Stimulated activated CD4-positive, alpha-beta T cell treated with anti-CD3 and anti-CD28 coated beads, Interleukin-4, amount 100 ng/mL, for 24 hours (primary cell): Measurements from ENCODE around the gene PLXNB2.
A peak's percentile ranks its signal among the peaks of the same experiment; 100 is the strongest.

Experiments used
- DNase-seq: peaks from one replicate; pipeline ENCODE4 v3.0.0-alpha.2; 2020

Gene PLXNB2

DNA sequence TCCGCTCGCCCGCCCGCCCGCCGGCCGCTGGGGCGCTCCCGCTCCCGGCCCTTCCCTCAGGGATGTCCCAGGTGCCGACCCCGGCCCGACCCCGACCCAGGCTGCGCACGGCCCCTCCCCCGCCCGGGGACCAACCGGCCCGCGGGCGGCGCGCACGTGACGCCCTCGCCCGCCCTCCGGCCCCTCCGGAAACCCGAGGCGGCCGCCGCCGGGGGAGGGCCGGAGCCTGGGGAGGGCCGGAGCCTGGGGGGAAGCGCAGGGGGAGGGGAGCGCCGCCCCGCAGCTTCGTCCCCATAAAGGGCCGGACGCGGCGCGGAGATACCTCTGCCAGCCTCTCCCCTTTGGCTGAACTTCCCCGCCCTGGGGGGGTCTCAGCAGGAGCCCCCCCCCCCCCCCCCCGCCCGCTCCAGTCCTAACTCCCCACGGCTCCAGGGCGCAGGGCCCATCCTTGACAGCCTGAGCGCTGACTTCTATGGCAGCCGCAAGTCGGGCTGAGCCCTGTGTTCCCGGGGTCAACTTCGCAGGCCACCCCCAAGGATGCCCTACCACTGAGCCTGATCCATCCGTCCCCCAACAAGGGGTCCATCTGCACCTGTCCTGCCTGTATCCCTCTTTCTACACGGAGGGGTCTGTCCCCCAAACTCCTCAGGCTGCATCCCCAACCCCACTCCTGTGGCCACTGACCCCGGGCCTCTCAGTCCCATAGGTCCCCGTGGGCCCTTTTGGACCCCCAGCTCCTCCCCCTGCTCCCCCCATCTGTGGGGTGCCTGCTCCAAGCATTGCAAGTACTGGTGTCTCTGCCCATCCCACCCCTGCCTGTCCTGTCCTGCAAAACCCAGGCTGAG is 45.6 kb downstream of the PLXNB2 start, which contains the start of gene MAPK12:
Gene MAPK12, minus strand, starts transcription at position 69 of the 845 bp plus-strand sequence. CDS start 174 bp downstream, outside the sequence.
- DNase-seq, result no peak

DNA sequence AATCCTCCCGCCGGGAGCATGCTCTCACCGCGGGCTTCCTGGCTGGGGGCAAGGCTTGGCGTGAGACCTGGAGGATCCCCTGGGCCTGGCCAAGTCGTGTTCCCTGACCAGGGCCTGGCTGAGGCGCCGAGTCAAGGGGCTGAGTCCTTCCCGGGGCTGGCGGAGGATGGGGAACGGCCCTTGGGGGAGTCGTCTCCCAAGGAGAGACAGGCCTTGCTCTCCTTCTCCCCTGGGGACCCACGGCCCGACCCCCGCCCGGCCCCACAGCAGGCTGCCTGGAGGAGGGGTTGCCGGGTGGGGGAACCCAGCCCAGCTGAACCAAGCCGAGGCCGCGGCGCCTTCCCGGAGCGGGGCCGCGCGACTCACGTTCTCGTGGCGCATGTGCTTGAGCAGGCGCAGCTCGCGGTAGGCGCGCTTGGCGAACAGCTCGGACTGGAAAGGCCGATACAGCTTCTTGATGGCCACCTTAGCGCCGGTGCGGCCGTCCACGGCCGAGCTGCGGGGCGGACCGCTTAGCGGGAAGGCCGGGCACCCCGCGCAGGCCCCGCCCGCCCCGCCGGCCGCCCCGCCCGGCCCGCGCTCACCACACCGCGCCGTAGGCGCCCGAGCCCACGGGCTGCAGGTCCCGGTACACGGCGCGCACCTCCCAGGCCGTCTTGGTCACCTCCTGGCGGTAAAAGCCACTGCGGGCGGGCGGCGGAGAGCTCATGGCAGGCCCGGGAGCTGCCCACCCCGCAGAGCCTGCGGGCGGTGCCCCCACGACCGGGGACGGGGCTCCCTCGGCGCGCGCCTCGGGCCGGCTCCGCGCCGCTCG is 46.4 kb downstream of the PLXNB2 start:
- no peak for DNase-seq

DNA sequence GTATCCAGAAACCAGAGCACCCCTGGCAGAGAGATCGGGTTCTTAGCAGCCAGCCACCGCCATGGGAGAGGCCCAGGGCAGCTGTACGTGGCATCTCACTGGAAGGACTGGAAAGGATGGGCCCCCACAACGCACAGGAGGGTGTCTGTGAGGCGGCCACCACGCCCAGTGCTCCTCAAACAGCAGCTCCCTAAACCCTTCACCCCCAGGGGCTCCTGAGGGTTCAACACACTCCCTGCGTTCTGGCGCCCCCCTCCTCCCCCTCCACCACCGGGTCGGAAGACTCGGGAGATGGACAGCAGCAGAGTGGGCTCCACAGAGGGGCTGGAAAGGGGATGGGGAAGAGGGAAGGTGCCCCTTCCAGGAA is 47.0 kb downstream of the PLXNB2 start:
- DNase-seq, result no peak

DNA sequence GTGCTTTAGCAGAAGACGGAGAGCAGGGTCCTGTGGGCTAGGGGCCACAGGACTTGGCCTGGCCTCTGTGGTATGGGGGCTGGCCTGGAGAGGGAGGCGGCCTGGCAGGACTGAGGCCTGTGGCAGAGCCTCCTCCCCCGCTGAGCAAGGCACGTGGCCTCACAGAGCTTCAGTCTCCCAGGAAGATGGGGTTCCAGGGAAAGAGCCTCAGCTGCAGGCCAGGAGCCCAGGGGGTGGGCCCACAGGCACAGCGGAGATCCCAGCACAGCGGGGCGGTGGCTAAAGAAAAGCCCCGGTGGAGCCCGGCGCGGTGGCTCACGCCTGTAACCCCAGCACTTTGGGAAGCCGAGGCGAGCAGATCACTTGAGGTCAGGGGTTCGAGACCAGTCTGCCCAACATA is 48.1 kb downstream of the PLXNB2 start:
- no peak for DNase-seq

DNA sequence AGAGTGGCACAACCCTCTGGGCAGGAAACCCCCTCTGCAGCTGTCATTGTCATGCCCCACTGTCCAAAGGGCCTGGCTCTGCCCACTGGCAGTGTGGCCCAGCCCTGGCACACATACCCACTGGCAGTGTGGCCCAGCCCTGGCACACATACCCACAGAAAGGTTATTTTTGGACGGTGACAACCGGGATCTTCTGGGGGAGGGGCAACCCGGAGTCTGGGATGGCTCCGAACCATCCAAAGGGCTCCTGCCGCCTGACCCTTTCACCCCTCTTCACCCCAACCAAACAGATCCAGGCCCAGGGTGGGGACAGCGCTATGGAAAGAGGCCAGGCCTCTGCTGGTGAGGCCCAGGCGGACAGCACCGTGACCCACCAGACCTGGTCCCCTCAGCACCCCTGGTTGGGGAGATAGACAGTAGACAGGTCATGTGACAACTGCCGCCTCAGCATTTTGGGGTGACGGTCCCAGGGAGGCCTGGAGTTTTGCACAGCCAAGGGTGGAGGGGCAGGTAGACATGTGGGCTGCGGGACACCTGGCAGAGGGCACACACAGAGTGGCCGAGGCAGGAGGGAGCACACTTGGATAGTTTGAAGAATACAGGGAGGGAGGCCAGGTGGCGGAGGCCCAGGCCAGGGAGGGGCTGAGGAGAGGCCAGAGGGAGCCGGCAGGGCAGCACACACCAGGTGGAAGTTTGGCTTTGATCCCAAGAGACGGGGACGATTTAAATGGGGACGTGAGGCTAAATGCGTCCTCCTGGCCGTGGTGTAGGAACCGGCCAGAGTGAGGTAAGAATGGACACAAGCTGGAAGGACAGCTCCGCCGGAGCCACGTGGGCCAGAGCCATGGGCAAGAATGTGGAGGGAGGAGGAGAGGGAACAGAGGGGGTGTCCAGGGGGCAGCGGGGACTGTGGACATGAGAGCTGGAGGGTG is 48.8 kb downstream of the PLXNB2 start:
- no peak for DNase-seq

DNA sequence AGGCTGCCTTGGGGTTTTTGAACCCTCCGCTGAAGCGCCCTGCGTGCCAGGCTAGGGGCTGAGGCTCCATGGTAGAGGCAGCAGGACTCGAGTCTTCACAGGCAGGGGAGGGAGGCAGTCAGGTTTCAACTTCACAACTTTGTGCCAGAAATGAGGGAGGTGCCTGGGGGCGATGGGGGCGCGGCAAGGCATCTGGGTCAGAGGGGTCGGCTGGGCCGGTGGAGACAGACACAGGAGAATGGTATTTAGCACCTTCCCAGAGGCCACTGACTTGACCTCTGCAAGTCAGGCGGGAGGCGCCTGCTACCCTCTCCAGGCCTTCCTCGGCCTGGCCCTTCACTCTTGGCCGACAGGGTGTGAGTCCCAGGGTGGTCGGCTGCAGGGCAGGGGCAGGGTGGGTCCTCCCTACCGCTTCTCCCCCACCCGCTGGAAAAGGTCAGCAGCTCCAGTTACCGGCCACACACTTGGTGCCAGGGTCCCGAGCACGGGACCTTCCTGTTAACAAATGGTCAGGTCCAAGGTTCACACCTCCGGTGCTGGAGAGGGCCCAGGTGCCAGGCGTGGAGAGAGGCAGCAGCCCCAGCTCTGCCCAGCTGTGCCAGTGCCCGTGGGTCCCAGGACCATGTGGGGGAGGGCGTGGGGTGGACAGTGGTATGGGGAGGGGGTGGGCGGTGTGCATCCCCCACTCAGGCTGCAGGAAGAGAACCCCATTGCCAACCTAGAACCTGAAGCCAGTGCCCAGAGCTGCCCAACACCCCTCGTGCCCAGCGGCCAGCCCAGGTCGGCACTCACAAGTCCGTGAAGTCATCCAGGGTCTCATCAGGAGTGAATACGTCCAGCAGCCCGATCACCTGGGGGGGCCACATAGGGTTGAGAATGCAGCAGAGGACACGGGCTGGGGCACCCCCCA is 49.7 kb downstream of the PLXNB2 start:
- no peak for DNase-seq

DNA sequence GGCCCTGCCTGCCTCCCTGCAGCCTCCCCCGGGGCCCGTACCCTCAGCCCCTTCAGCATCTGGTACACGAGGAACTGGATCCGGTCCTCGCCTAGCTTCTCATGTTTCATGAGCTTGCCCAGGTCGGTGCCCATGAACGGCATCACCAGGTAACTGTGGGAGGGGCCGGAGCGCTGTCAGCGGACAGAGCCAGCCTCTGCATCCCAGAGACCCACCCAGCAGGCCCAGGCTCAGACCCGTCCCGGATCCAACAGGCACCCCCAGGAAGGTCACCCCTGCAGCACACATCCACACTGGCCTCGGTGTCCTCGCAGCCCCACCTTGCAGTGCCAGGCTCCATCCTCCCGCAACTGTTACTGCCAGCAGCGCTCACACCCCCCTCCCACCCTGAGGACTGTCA is 50.4 kb downstream of the PLXNB2 start:
- no peak for DNase-seq

DNA sequence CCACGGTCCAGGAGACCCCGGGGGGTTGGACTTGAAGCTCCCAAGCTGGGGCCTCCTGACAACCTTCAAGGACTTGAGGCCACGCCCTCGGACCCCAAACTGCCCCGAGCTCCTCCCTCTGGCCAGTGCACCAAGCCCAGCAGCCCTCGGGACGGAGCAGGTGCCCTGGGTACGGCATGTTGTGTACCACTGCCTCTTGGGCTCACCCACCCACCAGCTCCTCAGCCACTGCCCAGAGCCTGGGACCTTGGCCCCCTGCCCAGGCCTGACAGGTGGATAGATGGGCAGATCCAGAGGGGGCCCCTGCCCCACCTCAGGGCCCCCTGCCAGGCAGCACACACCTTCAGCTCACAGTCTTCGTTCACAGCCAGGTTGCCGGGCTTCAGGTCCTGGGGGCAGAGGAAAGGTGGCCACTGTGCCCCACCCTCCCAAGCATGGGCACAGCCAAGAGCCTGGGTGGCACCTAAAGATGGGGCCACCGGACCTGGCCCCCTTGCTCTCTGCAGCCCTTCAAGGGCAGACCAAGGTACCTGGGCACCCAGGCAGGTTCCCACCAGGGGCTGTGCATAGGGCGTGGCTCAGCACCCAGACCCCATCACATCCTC is 51.1 kb downstream of the PLXNB2 start:
- DNase-seq, result no peak

DNA sequence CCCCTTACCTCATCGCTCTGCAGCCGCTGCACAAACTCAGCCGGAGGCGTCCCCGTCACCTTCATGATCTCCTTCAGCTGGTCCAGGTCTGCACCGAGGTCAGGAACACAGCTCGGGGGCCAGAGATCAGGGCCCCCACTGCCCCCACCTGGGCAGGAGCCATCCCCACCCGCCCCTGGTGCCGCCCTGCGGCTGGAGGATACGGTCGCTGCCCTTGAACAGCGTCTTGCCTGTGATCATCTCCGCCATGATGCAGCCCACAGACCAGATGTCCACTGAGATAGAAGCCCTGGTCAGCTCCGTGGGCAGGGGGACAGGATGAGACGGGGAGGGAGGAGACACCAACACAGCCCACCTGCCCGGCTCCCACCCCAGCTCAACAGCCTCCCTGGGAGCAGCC is 51.8 kb downstream of the PLXNB2 start:
- no peak for DNase-seq

DNA sequence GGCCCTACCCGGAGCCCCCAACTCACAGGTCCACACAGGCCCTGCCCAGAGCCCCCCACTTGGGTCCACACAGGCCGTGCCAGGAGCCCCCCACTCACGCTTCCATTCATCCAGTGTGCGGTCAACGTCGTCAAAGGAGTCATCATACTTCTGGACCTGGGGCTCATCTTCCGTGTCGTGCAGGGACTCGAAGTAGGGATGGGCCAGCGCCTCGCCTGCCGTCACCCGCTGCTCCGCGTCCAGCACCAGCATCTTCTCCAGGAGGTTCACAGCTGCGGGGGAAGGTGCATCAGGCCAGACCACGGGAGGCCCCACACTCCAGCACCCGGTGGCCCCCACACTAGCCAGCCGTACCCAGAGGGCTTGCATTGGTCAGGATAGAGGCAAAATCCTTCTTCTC is 52.3 kb downstream of the PLXNB2 start:
- no peak for DNase-seq

DNA sequence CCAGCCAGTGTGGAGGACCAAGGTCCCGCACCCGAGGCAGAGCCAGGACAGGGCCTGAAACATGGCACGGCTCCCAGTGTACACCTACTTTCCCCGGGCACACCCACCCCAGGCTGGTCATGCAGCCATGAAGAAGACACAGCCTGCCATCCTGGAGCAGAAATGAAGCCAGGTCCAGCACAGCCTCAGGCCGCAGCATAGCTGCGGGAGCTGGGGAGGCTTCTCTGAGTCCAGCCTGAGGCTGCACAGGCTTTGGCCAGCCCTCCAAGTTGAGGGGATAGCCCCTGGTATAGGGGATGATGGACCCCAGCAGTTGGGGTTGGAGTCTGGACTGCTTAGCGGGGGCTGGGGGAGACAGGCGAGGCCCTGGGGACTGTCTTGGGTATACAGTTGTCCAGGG is 53.5 kb downstream of the PLXNB2 start:
- no peak for DNase-seq

DNA sequence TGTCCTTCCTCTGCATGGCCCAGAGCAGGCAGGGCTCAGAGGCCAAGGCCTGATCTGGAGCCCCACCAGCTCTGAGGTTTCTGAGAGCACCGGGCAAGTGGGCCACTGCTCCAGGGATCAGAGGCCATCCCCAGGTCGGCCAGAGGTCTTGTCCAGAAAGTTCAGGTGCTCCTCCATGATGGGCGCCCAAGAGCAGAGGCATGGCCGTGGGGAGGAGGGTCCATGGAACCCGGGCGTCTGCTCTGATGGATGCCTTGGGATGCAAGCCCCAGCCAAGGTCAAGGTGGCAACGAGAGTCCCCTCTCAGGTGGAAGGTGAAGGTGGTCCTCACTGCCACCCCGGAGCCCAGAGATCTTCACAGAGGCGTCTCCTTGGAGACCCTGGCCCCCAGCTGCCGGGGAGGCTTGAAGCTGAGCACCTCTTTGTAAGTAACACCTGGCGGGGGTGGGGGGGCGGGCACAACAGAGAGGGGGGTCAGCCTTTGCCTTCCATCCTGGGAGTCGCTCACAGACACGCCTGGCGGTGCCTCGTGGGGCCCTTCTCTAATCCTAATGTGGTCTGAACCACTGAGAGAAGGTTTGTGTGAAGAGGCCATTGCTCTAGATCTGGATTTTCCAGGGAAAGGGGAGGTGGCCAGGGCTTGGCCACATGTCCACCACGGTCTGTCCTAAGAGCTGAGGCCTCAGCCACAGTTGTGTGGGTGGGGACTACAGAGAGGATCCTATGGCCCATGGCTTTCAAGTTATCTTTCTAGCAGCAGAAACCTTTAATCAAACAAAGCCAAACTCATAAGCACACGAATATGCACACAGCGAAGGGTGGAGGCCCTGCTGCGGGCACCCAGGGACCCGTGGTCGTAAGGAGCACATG is 54.2 kb downstream of the PLXNB2 start:
- DNase-seq, result no peak

DNA sequence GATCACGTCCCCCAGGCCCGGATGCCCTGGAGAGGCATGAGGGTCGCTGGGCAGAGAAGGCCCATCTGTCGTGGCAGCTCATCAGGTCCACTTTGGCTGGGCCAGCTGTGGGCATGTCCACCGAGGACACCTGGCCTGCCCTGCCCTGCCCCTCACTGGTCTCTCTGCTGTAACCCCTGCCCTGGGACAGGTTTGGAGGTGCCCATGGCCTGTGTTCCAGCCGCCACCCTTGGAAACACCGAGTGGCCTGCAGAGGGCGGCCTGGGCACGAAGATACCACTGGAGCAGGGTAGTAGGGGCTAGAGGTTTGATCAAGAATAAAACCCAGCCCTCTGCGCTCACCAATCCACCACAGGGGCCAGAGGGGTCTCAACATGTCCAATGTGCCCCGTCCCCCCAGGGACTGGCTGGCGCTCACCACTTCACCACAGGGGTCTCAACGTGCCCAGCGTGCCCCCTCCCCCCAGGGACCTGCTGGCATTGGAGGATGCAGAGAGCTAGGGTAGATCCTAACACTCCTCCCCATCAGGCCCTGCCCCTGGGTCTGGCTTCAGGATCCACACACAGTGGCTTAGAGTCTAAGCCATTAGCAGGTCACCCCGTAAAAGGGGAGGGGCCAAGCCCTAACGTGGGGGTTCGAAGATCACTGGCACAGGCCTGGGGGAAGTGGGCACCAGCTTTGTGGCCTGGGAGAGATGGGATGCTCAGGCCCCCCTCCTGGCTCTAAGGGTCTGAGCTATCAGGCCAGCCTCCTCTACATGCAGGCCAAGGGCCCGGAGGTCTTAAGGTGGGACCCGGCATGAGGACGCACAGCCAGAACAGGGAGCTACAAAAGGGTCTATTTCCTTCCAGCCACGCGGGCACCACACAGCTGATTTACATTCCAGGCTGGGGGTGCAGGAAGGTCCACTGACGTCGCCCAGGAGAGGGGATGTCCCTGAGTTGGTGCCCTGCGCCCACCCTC is 55.1 kb downstream of the PLXNB2 start:
- peak; percentile 75 for DNase-seq

DNA sequence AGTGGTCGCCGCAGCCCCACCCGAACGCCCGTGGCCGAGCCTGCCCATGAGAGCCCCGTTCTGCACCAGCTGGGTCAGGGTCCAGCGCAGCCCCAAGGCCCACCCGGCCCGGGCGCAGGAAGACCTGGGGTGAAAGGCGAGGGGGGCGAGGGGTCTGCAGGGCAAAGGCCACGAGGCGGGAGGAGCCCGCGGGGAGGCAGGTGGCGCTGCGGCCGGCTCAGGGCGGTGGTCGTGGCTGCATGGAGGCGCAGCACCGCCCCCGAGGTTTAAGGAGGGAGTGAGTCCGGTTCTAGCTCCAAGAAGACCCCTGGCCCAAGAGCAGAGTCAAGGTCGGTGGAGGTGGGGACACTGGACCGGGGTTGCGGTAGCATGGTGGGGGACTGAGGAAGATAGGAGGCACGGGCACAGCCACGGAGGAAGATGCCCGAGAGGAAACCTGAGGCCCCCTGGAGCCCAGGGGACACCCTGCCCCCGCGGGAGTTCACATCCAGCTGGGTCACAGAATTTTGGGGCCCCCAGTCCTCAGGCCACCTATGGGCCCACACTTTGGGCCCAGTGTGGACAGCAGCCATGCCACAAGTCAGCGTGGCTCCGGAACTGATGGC is 55.9 kb downstream of the PLXNB2 start:
- DNase-seq, result no peak

DNA sequence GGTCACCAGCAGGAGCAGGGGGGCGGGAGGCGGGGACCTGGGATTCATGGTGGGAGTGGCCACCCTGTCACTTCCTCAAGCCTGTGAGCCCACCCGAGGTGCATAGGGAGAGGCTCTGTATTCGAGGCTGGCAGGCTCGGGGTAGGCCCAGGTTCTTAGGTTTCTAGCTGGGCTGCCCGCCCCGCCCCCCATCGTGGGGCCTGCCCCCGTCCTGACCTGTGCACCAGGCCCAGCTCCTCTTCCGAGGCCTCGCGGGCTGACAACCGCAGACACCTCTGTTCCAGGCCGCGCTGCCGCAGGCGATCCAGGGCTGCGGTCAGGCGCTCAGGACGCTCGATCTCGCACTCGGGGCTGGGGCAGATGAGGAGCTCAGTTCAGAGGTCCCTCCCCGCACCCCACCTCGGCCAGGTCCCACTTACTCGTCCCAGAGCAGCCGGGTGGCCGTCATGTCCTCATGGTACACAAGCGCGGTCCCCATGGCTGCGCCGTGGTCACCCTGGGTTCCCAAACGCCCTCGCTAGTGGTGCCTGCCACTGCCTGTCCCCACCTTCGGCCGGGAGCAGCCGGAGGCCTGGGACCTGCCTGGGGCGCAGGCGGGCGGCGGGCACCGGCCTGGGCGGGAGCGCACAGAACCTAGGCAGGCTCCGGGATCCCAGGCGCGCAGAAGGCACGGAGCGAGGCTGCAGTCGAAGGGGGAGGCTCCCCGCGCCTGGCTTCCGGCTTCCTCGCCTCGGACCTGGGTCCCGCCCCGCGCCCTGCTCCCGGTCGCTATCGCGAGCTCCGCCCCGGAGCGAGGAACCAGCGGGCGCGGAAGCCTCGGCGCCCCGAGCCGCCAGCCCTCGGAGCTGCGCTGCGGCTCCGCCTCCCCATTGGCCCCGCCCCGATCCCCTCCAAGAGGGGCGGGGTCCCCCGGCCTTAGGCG is 56.6 kb downstream of the PLXNB2 start, which contains the start of gene HDAC10:
Gene HDAC10, minus strand, starts transcription at position 711 of the 922 bp plus-strand sequence. Its CDS starts 233 bp downstream, at position 478.
- peak; percentile 79 for DNase-seq

DNA sequence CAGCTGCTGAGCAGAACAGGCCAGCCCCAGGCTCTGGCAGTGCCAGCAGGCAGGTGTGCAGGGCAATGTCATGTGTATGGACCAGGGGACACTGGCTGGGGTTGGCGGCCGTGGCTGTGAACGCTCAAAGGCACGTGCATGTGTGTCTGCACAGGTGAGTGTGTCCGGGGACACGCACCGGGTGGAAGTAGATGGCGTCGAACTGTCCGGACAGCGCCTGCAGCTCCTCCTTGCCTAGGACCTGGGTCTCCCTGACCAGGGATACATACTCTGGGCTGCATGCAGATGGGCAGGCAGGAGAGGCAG is 57.2 kb downstream of the PLXNB2 start:
- no peak for DNase-seq
